ENCODE results near the gene NCOA5. TPM values are rescaled to one million over a fixed set of nuclear protein-coding genes. Genes with fewer than 3 reads are reported as not detected.
"Not testable (repeated sequence)": the region's sequence is repeated elsewhere in the genome, so short reads cannot be mapped to it uniquely, and the experiment has no call there.

NCOA5 gene
- total and polyA plus RNA-seq, 8 donors = 8.4 to 19.6 (median 12.0) TPM

GRCh38 chr20:46107061-46107460 is 17.3 kb upstream of the NCOA5 start:
- Histone ChIP-seq H3K4me1 (no peaks in the 10 kb centered on the region), H3K36me3 (no peaks in the 10 kb centered on the region), H3K27me3 (peaks cover 0 to 9% (median 0%) of the 10 kb centered on the region in 4 donors), H3K4me3 (no peak overlapping the region), H3K9me3 (no peaks in the 10 kb centered on the region), H3K27ac (no peak overlapping the region)
- FAIRE-seq (no peak), ATAC-seq (no peak), DNase-seq (no peak)
- 52 to 66% methylated on average over 6 of the region's 6 CpGs for WGBS, 2 donors
- no peak for TF ChIP-seq CTCF (IDR thresholded peaks at IDR 0.05)
- intact Hi-C loops (cut with DNase I) = no loop called here

GRCh38 chr20:46104262-46104661 is 14.5 kb upstream of the NCOA5 start:
- no peak for ATAC-seq
- 72 to 79% methylated on average over 3 of the region's 3 CpGs for WGBS, 2 donors
- FAIRE-seq = no peak

GRCh38 chr20:46102940-46103339 is 13.2 kb upstream of the NCOA5 start:
- H3K4me1 ChIP-seq = no peaks in the 10 kb centered on the region
- H3K27ac ChIP-seq = no peak overlapping the region
- no peaks in the 10 kb centered on the region for H3K9me3 ChIP-seq
- H3K36me3 ChIP-seq = no peaks in the 10 kb centered on the region
- DNase-seq (no peak), ATAC-seq (no peak), FAIRE-seq (no peak)
- TF ChIP-seq CTCF (IDR thresholded peaks at IDR 0.05) = no peak
- H3K27me3 ChIP-seq = peaks cover 0 to 6% (median 0%) of the 10 kb centered on the region in 4 donors
- WGBS, 2 donors = 53 to 79% methylated on average over 3 of the region's 3 CpGs
- H3K4me3 ChIP-seq = no peak overlapping the region
- intact Hi-C loops (cut with DNase I) = no loop called here

More at GRCh38 chr20:46104262-46104661, 14.5 kb upstream of the NCOA5 start:
- DNase-seq = no peak
- no peak for TF ChIP-seq CTCF (IDR thresholded peaks at IDR 0.05)
- intact Hi-C loops (cut with DNase I) = no loop called here
- Histone ChIP-seq H3K27me3 (peaks cover 0 to 3% (median 0%) of the 10 kb centered on the region in 4 donors), H3K9me3 (no peaks in the 10 kb centered on the region), H3K27ac (no peak overlapping the region), H3K4me1 (no peaks in the 10 kb centered on the region), H3K4me3 (no peak overlapping the region), H3K36me3 (no peaks in the 10 kb centered on the region)

DNA sequence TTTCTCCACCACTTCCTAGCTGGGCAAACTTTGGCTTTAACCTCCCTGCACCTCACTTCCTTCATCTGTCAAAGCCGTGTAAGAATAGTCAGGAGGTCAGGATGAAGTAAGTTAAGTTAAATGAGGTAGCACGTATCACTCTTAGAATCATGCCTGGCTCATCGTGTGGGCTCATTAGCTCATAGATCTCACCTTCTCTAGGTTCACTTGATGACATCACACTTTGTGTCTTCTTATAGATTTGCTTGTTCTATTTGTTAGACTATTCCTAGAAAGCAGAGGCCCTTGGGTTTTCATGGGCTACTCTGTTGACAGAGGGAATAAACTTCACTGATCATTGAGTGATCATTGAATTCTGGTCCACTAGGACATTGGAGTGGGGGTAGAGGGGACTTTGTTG is 12.2 kb upstream of the NCOA5 start:
- Histone ChIP-seq H3K9me3 (no peaks in the 10 kb centered on the region), H3K27ac (no peak overlapping the region), H3K4me1 (no peaks in the 10 kb centered on the region), H3K27me3 (peaks cover 0 to 6% (median 0%) of the 10 kb centered on the region in 4 donors), H3K4me3 (no peak overlapping the region), H3K36me3 (no peaks in the 10 kb centered on the region)
- ATAC-seq (no peak), FAIRE-seq (no peak), DNase-seq (no peak)
- WGBS, 2 donors = 66 to 75% methylated on average over 3 of the region's 3 CpGs
- intact Hi-C loops (cut with DNase I) = no loop called here
- no peak for TF ChIP-seq CTCF (IDR thresholded peaks at IDR 0.05)

GRCh38 chr20:46100988-46101387 is 11.2 kb upstream of the NCOA5 start:
- 77 to 80% methylated on average over 5 of the region's 5 CpGs for WGBS, 2 donors
- Histone ChIP-seq H3K4me3 (no peak overlapping the region), H3K27ac (no peak overlapping the region), H3K27me3 (peaks cover 0 to 4% (median 0%) of the 10 kb centered on the region in 4 donors), H3K4me1 (no peaks in the 10 kb centered on the region), H3K9me3 (no peaks in the 10 kb centered on the region), H3K36me3 (no peaks in the 10 kb centered on the region)
- TF ChIP-seq CTCF (IDR thresholded peaks at IDR 0.05) = no peak
- intact Hi-C loops (cut with DNase I) = no loop called here
- no peak for FAIRE-seq
- no peak for ATAC-seq
- no peak for DNase-seq

DNA sequence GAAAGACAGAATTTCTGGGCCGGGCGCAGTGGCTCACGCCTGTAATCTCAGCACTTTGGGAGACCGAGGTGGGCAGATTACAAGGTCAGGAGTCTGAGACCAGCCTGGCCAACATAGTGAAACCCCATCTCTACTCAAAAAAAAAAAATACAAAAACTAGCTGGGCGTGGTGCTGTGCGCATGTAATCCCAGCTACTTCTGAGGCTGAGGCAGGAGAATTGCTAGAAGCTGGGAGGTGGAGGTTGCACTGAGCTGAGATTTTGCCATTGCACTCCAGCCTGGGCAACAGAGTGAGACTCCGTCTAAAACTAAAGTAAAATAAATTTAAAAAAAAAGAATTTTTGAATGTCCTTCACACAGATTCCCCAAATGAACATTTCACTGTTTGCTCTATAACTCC is 10.7 kb upstream of the NCOA5 start:
- ATAC-seq; H3K36me3 ChIP-seq; H3K9me3 ChIP-seq; DNase-seq; H3K4me1 ChIP-seq; H3K27ac ChIP-seq; intact Hi-C loops (cut with DNase I); H3K27me3 ChIP-seq; FAIRE-seq; H3K4me3 ChIP-seq: not testable (repeated sequence)
- WGBS, 2 donors = 76 to 85% methylated on average over 7 of the region's 7 CpGs

All from pancreas (tissue), 10 donors.